Kidney epithelial cell (primary cell): ENCODE data around the gene ZNF48. TPM values are rescaled to one million over a fixed set of nuclear protein-coding genes. Genes with fewer than 3 reads are reported as not detected.

ENCODE experiments used
- DNase-seq: peaks from one replicate; pipeline ENCODE4 v3.0.0-alpha.2; 2010; ENCODE audit warnings: low read depth
- H3K27me3 ChIP-seq: 2 replicates; pipeline ENCODE4 v1.6.0; 2011; ENCODE audit warnings: low read length; ENCODE audit not compliant: control insufficient read depth, insufficient read depth
- H3K36me3 ChIP-seq: 2 replicates; pipeline ENCODE4 v1.5.1; 2011; ENCODE audit warnings: low read length; ENCODE audit not compliant: control insufficient read depth, insufficient read depth
- H3K4me3 ChIP-seq: 2 replicates; pipeline ENCODE4 v1.5.1; 2011; ENCODE audit warnings: low read depth, mild to moderate bottlenecking, control low read depth, low read length
- CTCF ChIP-seq: IDR thresholded peaks from 2 replicates; pipeline ENCODE4 v1.5.1; 2011; ENCODE audit warnings: mild to moderate bottlenecking, moderate library complexity, low read length, control low read depth, inconsistent platforms; ENCODE audit not compliant: insufficient read depth, poor library complexity, severe bottlenecking
- total RNA-seq: library from RNA; depleted of rRNA; stranded (reverse); fragments of >200 nt; gene quantifications from 2 replicates; pipeline ENCODE4 v1.2.3, GENCODE V29; 2015

Gene ZNF48
- total RNA-seq, 1 donor from 2014 or later = 24.4 TPM

- TF ChIP-seq CTCF = no peak
- Histone ChIP-seq H3K27me3 (no peaks in the 10 kb centered on the region), H3K36me3 (peaks cover 4% of the 10 kb centered on the region), H3K4me3 (no peak overlapping the region)
- DNase-seq = no peak
Observed at GRCh38 chr16:30350134-30350871, 44.9 kb upstream of the ZNF48 start.

- DNase-seq = no peak
- Histone ChIP-seq H3K27me3 (no peaks in the 10 kb centered on the region), H3K36me3 (peaks cover 4% of the 10 kb centered on the region), H3K4me3 (no peak overlapping the region)
- no peak for TF ChIP-seq CTCF
Observed at GRCh38 chr16:30351001-30351441, 44.2 kb upstream of the ZNF48 start.

DNA sequence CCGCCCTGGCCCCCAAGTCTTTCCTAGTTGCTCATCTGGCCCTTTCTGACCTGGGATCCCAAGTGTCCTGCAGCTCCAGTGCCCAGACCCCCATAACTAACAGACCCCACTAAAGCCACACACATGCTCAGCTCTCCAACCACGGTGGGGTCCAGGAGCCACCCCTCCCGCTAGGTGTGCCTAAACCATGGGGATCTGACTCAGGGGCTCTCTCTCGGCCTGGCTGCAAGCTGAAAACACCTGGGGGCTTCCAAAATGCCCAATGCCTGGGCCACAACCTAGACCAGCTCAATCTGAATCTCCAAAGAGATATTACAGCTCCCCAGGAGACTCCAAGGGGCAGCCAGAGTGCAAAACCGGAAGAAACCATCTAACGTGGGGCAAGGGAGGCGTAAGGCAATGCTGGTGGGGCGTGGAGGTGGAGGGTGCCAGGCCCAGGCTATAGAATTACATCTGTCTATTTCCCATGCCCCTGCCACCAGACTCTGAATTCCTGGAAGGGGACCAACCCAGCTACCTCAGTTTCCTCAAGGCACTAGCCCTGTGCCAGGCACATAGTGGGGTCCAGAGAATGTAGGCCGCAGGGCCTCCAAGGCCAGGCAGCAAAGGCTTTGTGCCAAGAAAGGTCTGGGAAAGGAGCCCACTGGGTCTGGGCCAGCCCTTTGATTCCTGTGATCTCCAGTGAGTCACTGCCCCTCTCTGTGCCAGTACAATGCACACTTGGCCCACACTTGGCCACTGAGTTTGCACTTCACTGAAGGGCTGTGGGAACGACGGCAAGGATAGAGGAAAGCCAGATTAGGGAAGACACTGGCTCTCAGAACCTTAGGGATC is 43.4 kb upstream of the ZNF48 start:
- Histone ChIP-seq H3K4me3 (no peak overlapping the region), H3K27me3 (no peaks in the 10 kb centered on the region), H3K36me3 (peaks cover 4% of the 10 kb centered on the region)
- TF ChIP-seq CTCF = no peak
- no peak for DNase-seq

DNA sequence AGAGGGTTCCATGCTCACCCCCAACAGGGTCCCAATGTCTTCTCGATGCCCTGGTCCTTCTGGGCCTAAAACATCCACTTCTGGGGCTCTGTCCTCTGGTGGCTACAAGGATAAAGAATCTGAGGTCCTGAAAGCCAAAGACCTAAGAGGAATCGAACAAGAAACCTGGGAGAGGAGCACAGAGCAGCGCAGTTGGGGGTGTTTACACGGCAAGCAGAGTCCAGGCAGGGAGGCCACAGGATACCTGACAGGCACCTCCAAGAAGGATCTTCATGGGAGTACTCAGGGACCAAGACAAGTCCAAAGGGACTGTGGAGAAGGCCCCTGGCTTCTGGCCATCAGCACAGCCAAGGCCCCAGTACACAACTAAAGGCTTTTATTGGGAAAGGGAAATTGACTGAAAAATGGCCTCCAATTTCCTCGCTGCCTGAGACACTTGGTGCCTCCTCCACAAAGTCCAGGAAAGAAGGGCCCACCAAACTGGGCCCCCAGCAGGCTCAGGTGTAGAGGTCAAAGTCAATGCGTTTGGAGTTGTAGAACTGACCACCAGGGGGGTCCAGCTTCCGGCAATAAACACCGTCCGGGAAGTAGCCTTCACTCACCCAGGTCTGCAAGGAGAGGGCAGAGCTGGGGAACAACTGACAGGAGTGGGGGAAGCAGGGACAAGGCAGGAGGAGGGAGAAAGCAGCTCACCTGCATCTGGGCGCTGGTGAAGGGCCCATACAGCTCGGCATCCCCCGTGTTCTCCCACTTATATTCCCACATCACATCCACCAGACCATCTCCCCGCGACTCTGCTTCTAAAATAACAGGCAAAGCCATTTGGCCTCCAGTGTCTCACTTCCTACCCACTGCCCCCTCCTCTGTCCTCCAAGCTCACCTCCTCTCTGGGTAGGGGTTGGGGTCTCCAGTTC is 42.5 kb upstream of the ZNF48 start:
- no peak for DNase-seq
- TF ChIP-seq CTCF = no peak
- Histone ChIP-seq H3K4me3 (no peak overlapping the region), H3K27me3 (no peaks in the 10 kb centered on the region), H3K36me3 (peaks cover 6% of the 10 kb centered on the region)

DNA sequence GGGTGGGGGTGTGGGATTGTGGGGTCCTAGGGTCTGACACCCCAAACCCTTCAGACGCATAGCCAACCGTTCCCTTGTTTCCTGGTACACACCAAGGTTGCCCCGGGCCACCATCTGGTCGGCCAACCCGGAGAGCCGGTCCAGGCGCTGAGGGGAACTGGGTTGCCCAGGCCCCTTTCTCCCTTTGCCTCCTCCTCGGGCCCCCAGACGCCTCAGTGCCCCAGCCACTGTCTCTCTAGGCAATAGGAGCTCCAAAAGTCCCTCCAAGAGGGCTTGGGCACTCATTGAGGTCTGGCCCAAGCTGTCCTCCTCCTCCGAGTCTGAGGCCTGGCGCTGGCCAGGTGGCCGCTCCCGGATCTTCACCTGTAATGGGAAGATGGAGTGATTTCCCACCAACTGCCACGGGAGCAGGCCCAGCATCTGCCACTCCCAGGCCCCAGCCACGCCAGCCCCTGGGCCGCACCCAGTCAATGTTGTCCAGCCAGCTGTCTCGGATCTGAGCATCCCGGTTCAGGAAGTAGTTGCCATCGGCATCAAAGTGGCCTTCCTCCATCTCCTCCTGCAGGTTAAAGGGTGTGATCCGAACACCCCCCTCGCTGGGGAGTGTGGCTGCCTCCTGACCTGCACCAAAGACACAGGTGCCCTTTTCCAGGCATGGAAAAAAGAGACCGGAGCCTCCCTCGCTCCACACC is 41.6 kb upstream of the ZNF48 start:
- Histone ChIP-seq H3K27me3 (no peaks in the 10 kb centered on the region), H3K4me3 (no peak overlapping the region), H3K36me3 (peaks cover 6% of the 10 kb centered on the region)
- TF ChIP-seq CTCF = no peak
- no peak for DNase-seq
